ENCODE data around the gene CPSF4L. TPM values are rescaled to one million over a fixed set of nuclear protein-coding genes. Genes with fewer than 3 reads are reported as not detected.

The CPSF4L gene
- 0.28 TPM in 1 of 2 replicates, not detected in the other for total RNA-seq

GRCh38 chr17:73261617-73261951 is at the start of gene CPSF4L:
Gene CPSF4L (minus strand): TSS chr17:73261880. CDS start chr17:73261818, 62 bp downstream.

Other genes with a start within 250 kb of the CPSF4L start
- 26.3 and 31.6 TPM in 2 replicates for gene SLC39A11, start 169.2 kb downstream of the CPSF4L start, total RNA-seq
- under 0.01 and 0.28 TPM in 2 replicates for gene SSTR2, start 96.9 kb downstream of the CPSF4L start, total RNA-seq
- 15.0 and 17.5 TPM in 2 replicates for gene COG1, start 68.8 kb downstream of the CPSF4L start, total RNA-seq
- gene CDC42EP4, start 50.1 kb upstream of the CPSF4L start, total RNA-seq = 18.6 and 56.2 TPM in 2 replicates